Measurements from ENCODE around the gene PYGL.

PYGL gene

GRCh38 chr14:50967790-50968189 is 23.5 kb upstream of the PYGL start:
- no peaks in the 10 kb centered on the region for H3K36me3 ChIP-seq (replicated peaks in 1 of 2; ENCODE audit: control insufficient read depth in 2 of 2, insufficient read depth in 2 of 2, low read length in 2 of 2)
- no peaks in the 10 kb centered on the region for H3K27me3 ChIP-seq (ENCODE audit: control insufficient read depth in 3 of 3, insufficient read depth in 3 of 3, low read depth in 1 of 3, low read length in 3 of 3)
- WGBS, 2 donors (ENCODE audit: extremely low coverage in 2 of 2, insufficient read length in 2 of 2, insufficient replicate concordance in 1 of 2): no CpG with 5 or more reads among the region's 2 CpGs
- no peak overlapping the region for H3K9ac ChIP-seq (ENCODE audit: low read depth, low read length, poor library complexity)
- H3K4me3 ChIP-seq (ENCODE audit: low read length in 2 of 2): no peak overlapping the region
- H3K79me1 ChIP-seq (ENCODE audit: low read depth, low read length): no peaks in the 10 kb centered on the region
- H2BK120ac ChIP-seq (ENCODE audit: low read depth, low read length): no peak overlapping the region
- H3K4ac ChIP-seq (ENCODE audit: low read length): no peak overlapping the region
- H3K4me1 ChIP-seq (ENCODE audit: control insufficient read depth in 2 of 2, insufficient read depth in 1 of 2, low read depth in 1 of 2, low read length in 2 of 2): no peaks in the 10 kb centered on the region
- no peak overlapping the region for H4K8ac ChIP-seq (ENCODE audit: low read depth, low read length)
- H3K4me2 ChIP-seq (ENCODE audit: insufficient read depth, low read length, poor library complexity, severe bottlenecking): no peak overlapping the region
- no peak overlapping the region for H2BK15ac ChIP-seq (ENCODE audit: low read length)
- DNase-seq (ENCODE audit: low spot score): no peak
- H2AFZ ChIP-seq (ENCODE audit: low read length): no peak overlapping the region
- no peak overlapping the region for H3K27ac ChIP-seq (replicated peaks; ENCODE audit: low read length)
- no peak overlapping the region for H3K14ac ChIP-seq (ENCODE audit: low read length)
- H3K9me3 ChIP-seq (replicated peaks in 1 of 2; ENCODE audit: control insufficient read depth in 2 of 2, insufficient read depth in 1 of 2, low read depth in 1 of 2, low read length in 2 of 2): no peaks in the 10 kb centered on the region
- no peak overlapping the region for H3K23ac ChIP-seq (ENCODE audit: low read depth, low read length, poor library complexity)
- H3K18ac ChIP-seq (ENCODE audit: low read length): no peak overlapping the region
- H2AK5ac ChIP-seq (ENCODE audit: low read depth, low read length): no peak overlapping the region
- H2BK5ac ChIP-seq (ENCODE audit: low read length): no peak overlapping the region
- no peak overlapping the region for H2BK12ac ChIP-seq (ENCODE audit: low read length)
- no peak overlapping the region for H4K91ac ChIP-seq (ENCODE audit: low read depth, low read length, poor library complexity)

GRCh38 chr14:50967103-50967502 is 22.8 kb upstream of the PYGL start:
- no peak overlapping the region for H2AK5ac ChIP-seq (ENCODE audit: low read depth, low read length)
- H3K36me3 ChIP-seq (replicated peaks in 1 of 2; ENCODE audit: control insufficient read depth in 2 of 2, insufficient read depth in 2 of 2, low read length in 2 of 2): no peaks in the 10 kb centered on the region
- H2AFZ ChIP-seq (ENCODE audit: low read length): no peak overlapping the region
- no peak overlapping the region for H3K9ac ChIP-seq (ENCODE audit: low read depth, low read length, poor library complexity)
- no peaks in the 10 kb centered on the region for H3K27me3 ChIP-seq (ENCODE audit: control insufficient read depth in 3 of 3, insufficient read depth in 3 of 3, low read depth in 1 of 3, low read length in 3 of 3)
- no peaks in the 10 kb centered on the region for H3K9me3 ChIP-seq (replicated peaks in 1 of 2; ENCODE audit: control insufficient read depth in 2 of 2, insufficient read depth in 1 of 2, low read depth in 1 of 2, low read length in 2 of 2)
- DNase-seq (ENCODE audit: low spot score): no peak
- no peak overlapping the region for H3K4me2 ChIP-seq (ENCODE audit: insufficient read depth, low read length, poor library complexity, severe bottlenecking)
- H3K4me1 ChIP-seq (ENCODE audit: control insufficient read depth in 2 of 2, insufficient read depth in 1 of 2, low read depth in 1 of 2, low read length in 2 of 2): no peaks in the 10 kb centered on the region
- H3K4ac ChIP-seq (ENCODE audit: low read length): no peak overlapping the region
- no peak overlapping the region for H4K91ac ChIP-seq (ENCODE audit: low read depth, low read length, poor library complexity)
- no peaks in the 10 kb centered on the region for H3K79me1 ChIP-seq (ENCODE audit: low read depth, low read length)
- no peak overlapping the region for H2BK15ac ChIP-seq (ENCODE audit: low read length)
- H2BK120ac ChIP-seq (ENCODE audit: low read depth, low read length): no peak overlapping the region
- H3K27ac ChIP-seq (replicated peaks; ENCODE audit: low read length): no peak overlapping the region
- no peak overlapping the region for H3K23ac ChIP-seq (ENCODE audit: low read depth, low read length, poor library complexity)
- H2BK12ac ChIP-seq (ENCODE audit: low read length): no peak overlapping the region
- H3K4me3 ChIP-seq (ENCODE audit: low read length in 2 of 2): no peak overlapping the region
- no peak overlapping the region for H4K8ac ChIP-seq (ENCODE audit: low read depth, low read length)
- no CpG with 5 or more reads among the region's 3 CpGs for WGBS, 2 donors (ENCODE audit: extremely low coverage in 2 of 2, insufficient read length in 2 of 2, insufficient replicate concordance in 1 of 2)
- no peak overlapping the region for H3K18ac ChIP-seq (ENCODE audit: low read length)
- H3K14ac ChIP-seq (ENCODE audit: low read length): no peak overlapping the region
- no peak overlapping the region for H2BK5ac ChIP-seq (ENCODE audit: low read length)

- H2AFZ ChIP-seq (ENCODE audit: low read length): no peak overlapping the region
- peaks cover 0 to 5% of the 10 kb centered on the region in 2 donors for H3K4me1 ChIP-seq (ENCODE audit: control insufficient read depth in 2 of 2, insufficient read depth in 1 of 2, low read depth in 1 of 2, low read length in 2 of 2)
- no peak overlapping the region for H3K9ac ChIP-seq (ENCODE audit: low read depth, low read length, poor library complexity)
- no peak overlapping the region for H3K18ac ChIP-seq (ENCODE audit: low read length)
- H3K79me1 ChIP-seq (ENCODE audit: low read depth, low read length): no peaks in the 10 kb centered on the region
- WGBS, 2 donors (ENCODE audit: extremely low coverage in 2 of 2, insufficient read length in 2 of 2, insufficient replicate concordance in 1 of 2): no CpG with 5 or more reads among the region's 5 CpGs
- H2AK5ac ChIP-seq (ENCODE audit: low read depth, low read length): no peak overlapping the region
- H2BK5ac ChIP-seq (ENCODE audit: low read length): no peak overlapping the region
- no peak overlapping the region for H3K4me3 ChIP-seq (ENCODE audit: low read length in 2 of 2)
- H3K14ac ChIP-seq (ENCODE audit: low read length): no peak overlapping the region
- no peaks in the 10 kb centered on the region for H3K27me3 ChIP-seq (ENCODE audit: control insufficient read depth in 3 of 3, insufficient read depth in 3 of 3, low read depth in 1 of 3, low read length in 3 of 3)
- H4K8ac ChIP-seq (ENCODE audit: low read depth, low read length): no peak overlapping the region
- no peak overlapping the region for H4K91ac ChIP-seq (ENCODE audit: low read depth, low read length, poor library complexity)
- no peaks in the 10 kb centered on the region for H3K9me3 ChIP-seq (replicated peaks in 1 of 2; ENCODE audit: control insufficient read depth in 2 of 2, insufficient read depth in 1 of 2, low read depth in 1 of 2, low read length in 2 of 2)
- no peak overlapping the region for H2BK120ac ChIP-seq (ENCODE audit: low read depth, low read length)
- no peak for DNase-seq (ENCODE audit: low spot score)
- no peak overlapping the region for H3K23ac ChIP-seq (ENCODE audit: low read depth, low read length, poor library complexity)
- no peak overlapping the region for H2BK12ac ChIP-seq (ENCODE audit: low read length)
- H3K4ac ChIP-seq (ENCODE audit: low read length): no peak overlapping the region
- H3K4me2 ChIP-seq (ENCODE audit: insufficient read depth, low read length, poor library complexity, severe bottlenecking): no peak overlapping the region
- H2BK15ac ChIP-seq (ENCODE audit: low read length): no peak overlapping the region
- H3K27ac ChIP-seq (replicated peaks; ENCODE audit: low read length): no peak overlapping the region
- no peaks in the 10 kb centered on the region for H3K36me3 ChIP-seq (replicated peaks in 1 of 2; ENCODE audit: control insufficient read depth in 2 of 2, insufficient read depth in 2 of 2, low read length in 2 of 2)
These were observed 20.6 kb upstream of the PYGL start for GRCh38 chr14:50964683-50965390.

GRCh38 chr14:50963919-50964318 is 19.6 kb upstream of the PYGL start:
- Histone ChIP-seq H3K18ac (ENCODE audit: low read length) (no peak overlapping the region), H3K4ac (ENCODE audit: low read length) (no peak overlapping the region), H3K27ac (replicated peaks; ENCODE audit: low read length) (no peak overlapping the region), H3K9me3 (replicated peaks in 1 of 2; ENCODE audit: control insufficient read depth in 2 of 2, insufficient read depth in 1 of 2, low read depth in 1 of 2, low read length in 2 of 2) (no peaks in the 10 kb centered on the region), H2BK5ac (ENCODE audit: low read length) (no peak overlapping the region), H3K27me3 (ENCODE audit: control insufficient read depth in 3 of 3, insufficient read depth in 3 of 3, low read depth in 1 of 3, low read length in 3 of 3) (no peaks in the 10 kb centered on the region), H2BK15ac (ENCODE audit: low read length) (no peak overlapping the region), H3K9ac (ENCODE audit: low read depth, low read length, poor library complexity) (no peak overlapping the region), H3K4me2 (ENCODE audit: insufficient read depth, low read length, poor library complexity, severe bottlenecking) (no peak overlapping the region), H2BK120ac (ENCODE audit: low read depth, low read length) (no peak overlapping the region), H3K79me1 (ENCODE audit: low read depth, low read length) (no peaks in the 10 kb centered on the region), H4K8ac (ENCODE audit: low read depth, low read length) (no peak overlapping the region), H2AFZ (ENCODE audit: low read length) (no peak overlapping the region), H4K91ac (ENCODE audit: low read depth, low read length, poor library complexity) (no peak overlapping the region), H3K23ac (ENCODE audit: low read depth, low read length, poor library complexity) (no peak overlapping the region), H3K14ac (ENCODE audit: low read length) (no peak overlapping the region), H3K36me3 (replicated peaks in 1 of 2; ENCODE audit: control insufficient read depth in 2 of 2, insufficient read depth in 2 of 2, low read length in 2 of 2) (no peaks in the 10 kb centered on the region), H3K4me1 (ENCODE audit: control insufficient read depth in 2 of 2, insufficient read depth in 1 of 2, low read depth in 1 of 2, low read length in 2 of 2) (peaks cover 0 to 5% of the 10 kb centered on the region in 2 donors), H3K4me3 (ENCODE audit: low read length in 2 of 2) (no peak overlapping the region), H2BK12ac (ENCODE audit: low read length) (no peak overlapping the region), H2AK5ac (ENCODE audit: low read depth, low read length) (no peak overlapping the region)
- DNase-seq (ENCODE audit: low spot score): no peak
- WGBS, 2 donors (ENCODE audit: extremely low coverage in 2 of 2, insufficient read length in 2 of 2, insufficient replicate concordance in 1 of 2): no CpG with 5 or more reads among the region's 5 CpGs
